ENCODE measurements around the gene ACTN1.

GRCh38 chr14:68944162-68944561, 34.9 kb downstream of the ACTN1 start:
- TF ChIP-seq CTCF (IDR thresholded peaks at IDR 0.05): no peak
- no peak for TF ChIP-seq POLR2A (IDR thresholded peaks at IDR 0.05)
